Glomerular visceral epithelial cell (primary cell): ENCODE measurements around the gene CCNT1.
A peak's percentile ranks its signal among the peaks of the same experiment; 100 is the strongest.
"Not testable (repeated sequence)": the region's sequence is repeated elsewhere in the genome, so short reads cannot be mapped to it uniquely, and the experiment has no call there.

Experiments used
- DNase-seq: peaks from one replicate; pipeline ENCODE4 v3.0.0-alpha.2; 2016; ENCODE audit errors: extremely low spot score

Gene CCNT1

GRCh38 chr12:48691826-48692487, 24.6 kb downstream of the CCNT1 start:
- DNase-seq = no peak

- peak; percentile 23 for DNase-seq
Observed at GRCh38 chr12:48690990-48691389, 25.5 kb downstream of the CCNT1 start.

- no peak for DNase-seq
Observed at GRCh38 chr12:48690436-48690835, 26.1 kb downstream of the CCNT1 start.

DNA sequence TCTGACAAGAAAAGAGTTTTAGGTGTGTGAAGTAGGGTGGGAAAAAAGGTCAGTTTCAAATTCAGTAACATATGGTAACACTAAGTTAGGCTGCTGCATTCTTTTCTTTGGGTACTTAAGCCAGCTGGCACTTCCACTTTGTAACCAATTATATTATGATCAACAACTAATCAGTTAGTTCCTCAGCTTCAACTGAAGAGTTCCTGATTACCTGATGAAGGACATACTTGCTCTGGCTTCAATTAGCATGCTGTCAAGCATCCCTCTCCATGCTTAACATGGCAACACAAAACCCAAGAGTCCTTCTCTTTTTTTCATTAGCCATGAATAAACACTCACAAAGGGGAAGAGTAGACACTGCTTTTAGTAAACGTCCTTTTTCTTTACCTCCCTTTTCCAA, 27.7 kb downstream of the CCNT1 start:
- DNase-seq = no peak

GRCh38 chr12:48687592-48687991, 28.9 kb downstream of the CCNT1 start:
- DNase-seq = no peak

- DNase-seq = no peak
Observed at GRCh38 chr12:48686615-48687334, 29.7 kb downstream of the CCNT1 start.

DNA sequence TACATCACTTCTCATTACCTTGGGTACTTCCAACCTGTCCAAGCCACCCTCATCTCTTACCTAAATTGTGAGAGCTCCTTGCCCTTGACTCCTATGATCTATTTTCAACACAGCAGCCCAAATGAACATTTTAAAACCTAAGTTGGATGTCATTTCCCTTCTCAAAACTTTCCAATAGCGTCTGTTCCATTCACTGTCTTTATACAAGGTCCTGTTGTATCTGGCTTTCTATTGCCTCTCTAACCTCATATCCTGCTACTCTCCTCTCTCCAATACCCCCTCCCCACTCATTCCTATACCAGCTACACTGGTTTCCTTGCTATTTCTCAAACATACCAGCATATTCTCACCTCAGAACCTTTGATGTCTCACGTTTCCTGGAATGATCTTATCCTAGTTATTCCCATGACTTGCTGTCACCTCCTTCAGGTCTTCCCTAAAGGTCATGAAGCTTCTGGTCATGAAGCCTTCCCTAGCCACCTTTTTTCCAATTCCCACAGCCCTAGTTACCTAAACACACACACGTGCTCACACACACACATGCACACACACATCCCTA, 30.4 kb downstream of the CCNT1 start:
- DNase-seq = no peak

GRCh38 chr12:48683534-48683933, 33.0 kb downstream of the CCNT1 start:
- no peak for DNase-seq

GRCh38 chr12:48682927-48683326, 33.6 kb downstream of the CCNT1 start:
- no peak for DNase-seq

DNA sequence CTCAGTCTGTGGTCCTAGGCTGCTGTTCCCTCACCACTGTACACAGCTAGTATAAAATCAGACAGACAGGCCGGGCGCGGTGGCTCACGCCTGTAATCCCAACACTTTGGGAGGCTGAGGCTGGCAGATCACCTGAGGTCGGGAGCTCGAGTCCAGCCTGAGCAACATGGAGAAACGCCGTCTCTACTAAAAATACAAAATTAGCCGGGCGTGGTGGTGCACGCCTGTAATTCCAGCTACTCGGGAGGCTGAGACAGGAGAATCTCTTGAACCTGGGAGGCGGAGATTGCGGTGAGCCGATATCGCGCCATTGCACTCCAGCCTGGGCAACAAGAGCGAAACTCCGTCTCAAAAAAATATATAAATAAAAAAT, 34.0 kb downstream of the CCNT1 start:
- not testable (repeated sequence) for DNase-seq

- peak; percentile 98 for DNase-seq
Observed at GRCh38 chr12:48681710-48682532, 34.6 kb downstream of the CCNT1 start, which contains the start of gene KANSL2. Gene KANSL2 (minus strand): TSS chr12:48682238. CDS start chr12:48681632, 606 bp downstream.

GRCh38 chr12:48681399-48681709, 35.2 kb downstream of the CCNT1 start:
- DNase-seq = peak; percentile 18

DNA sequence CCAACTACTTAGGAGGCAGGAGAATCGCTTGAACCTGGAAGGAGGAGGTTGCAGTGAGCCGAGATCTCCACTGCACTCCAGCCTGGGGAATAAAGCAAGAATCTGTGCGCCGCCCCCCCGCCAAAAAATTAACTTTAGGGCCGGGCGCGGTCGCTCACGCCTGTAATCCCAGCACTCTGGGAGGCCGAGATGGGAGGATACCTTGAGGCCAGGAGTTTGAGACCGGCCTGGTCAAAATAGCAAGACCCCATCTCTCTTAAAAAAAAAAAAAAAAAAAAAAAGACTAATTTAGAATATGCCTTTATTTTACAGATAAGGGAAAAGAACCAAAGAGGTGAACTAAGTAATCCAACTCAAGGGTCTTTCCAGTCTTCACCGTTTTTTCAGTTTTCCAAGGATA, 35.6 kb downstream of the CCNT1 start:
- no peak for DNase-seq

DNA sequence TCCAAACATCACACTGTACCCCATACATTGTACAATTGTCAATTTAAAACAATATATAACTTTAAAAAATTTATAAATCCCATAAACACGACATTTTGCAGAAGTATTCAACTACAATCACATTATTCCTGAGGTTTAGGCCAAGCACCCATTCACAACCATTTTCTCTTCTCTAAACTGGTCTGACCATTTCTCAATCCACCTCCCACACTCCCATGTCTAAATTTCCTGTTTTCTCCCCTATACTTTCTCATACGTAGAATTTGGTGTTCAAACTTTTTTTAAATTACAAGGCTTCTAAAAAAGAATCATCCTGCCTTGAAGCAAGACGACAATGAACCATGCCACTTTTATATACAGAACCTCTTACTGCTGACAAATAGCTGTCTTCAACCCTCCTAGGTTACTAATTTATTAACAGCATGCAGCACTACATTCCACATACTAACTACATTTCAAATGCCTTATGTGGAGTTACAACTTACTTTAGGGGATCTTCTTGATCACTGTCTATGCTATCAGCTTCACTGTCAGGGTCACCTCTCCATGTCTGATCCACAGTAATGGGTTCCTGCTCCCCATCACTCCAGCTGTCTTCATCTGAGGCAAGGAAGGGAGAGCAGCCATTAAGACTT, 37.8 kb downstream of the CCNT1 start:
- DNase-seq = no peak

GRCh38 chr12:48671231-48671856, 45.2 kb downstream of the CCNT1 start:
- no peak for DNase-seq

DNA sequence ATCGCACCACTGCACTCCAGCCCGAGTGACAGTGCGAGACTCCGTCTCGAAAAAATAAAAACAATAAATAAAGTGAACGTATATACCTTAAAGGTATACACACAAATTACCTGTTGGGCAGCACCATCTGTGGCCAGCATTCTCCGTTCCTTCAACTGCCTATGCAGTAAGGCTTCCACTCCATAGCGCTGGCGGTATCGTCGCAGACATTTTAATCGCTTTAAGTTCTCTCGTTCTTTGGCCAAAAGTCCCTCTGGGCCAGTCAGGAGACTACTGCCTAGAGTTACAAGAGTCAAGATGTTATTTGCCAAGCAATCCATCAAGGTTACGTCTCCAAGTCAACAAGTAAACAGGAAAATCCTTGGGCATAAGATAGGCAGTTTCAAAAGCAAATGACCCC, 47.5 kb downstream of the CCNT1 start:
- DNase-seq = no peak

DNA sequence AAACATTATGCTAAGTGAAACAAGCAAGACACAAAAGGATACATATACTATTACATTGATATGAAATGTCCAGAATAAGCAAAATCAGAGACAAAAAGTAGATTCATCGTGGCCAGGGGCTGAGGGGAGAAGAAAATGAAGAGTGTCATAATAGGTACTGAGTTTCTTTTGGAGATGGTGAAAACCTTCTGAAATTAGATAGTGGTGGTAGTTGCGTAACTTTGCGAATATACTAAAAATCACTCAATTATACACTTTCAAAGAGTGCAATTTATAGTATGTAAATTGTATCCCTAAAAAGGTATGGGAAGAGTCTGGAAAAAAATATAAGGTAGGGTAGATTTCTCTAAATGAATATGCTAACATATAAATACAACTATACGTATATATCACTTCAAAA, 56.6 kb downstream of the CCNT1 start:
- no peak for DNase-seq

- DNase-seq = no peak
Observed at GRCh38 chr12:48651681-48652080, 64.8 kb downstream of the CCNT1 start.

DNA sequence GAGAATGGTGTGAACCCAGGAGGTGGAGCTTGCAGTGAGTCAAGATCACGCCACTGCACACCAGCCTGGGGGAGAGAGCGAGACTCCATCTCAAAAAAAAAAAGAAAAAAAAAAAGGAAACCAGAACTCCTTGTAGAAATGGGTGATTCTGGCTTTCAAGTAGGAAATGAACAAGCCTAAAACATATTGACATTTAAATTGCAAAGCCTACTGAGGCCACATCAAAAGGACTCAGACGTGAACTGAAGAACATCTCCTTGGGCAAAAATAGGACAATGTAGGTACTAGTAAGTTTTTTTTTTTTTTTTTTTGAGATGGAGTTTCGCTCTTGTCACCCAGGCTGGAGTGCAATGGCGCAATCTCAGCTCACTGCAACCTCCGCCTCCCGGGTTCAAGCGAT, 71.2 kb downstream of the CCNT1 start:
- DNase-seq = not testable (repeated sequence)

DNA sequence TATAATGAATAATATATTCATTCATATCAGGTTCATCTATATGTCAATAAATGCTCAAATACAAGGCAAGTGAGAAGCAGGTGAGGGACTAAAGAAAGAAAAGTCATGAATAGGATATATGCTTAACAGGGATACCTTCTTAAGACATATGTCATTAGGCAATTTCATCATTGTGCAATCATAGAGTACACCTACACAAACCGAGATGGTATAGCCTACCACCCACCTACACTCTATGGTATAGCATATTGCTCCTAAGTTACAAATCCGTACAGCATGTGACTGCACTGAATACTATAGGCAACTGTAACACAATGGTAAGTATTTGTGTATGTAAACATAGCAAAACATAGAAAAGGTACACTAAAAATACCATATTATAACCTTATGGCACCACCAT, 73.5 kb downstream of the CCNT1 start:
- no peak for DNase-seq

GRCh38 chr12:48641752-48642555, 74.6 kb downstream of the CCNT1 start:
- DNase-seq = not testable (repeated sequence)
